Embryonic facial prominence (tissue), 1 donor: ENCODE results near the gene IL16.

Experiments used
- DNase-seq: peaks from one replicate; pipeline ENCODE4 v3.0.0-alpha.2; 2016; ENCODE audit errors: extremely low spot score

The IL16 gene

DNA sequence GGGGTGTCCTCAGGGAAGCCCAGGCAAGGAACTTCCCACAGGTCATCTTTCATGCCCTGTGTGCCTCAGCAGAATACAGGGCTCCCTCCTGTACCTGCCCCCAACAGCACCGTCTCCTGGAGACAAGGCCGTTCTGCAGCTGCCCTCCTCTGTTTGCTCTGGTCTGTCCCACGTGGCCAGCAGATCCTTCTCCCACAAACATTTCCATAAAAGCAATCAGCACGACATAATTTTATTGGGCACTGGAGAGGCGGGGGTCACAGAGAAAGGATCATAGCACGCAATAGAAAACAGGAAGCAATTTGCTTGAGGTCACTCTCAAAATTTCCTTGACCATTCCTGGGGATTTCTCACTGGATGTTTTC is 97.8 kb downstream of the IL16 start:
- no peak for DNase-seq

GRCh38 chr15:81295486-81296121 is 98.9 kb downstream of the IL16 start:
- no peak for DNase-seq

DNA sequence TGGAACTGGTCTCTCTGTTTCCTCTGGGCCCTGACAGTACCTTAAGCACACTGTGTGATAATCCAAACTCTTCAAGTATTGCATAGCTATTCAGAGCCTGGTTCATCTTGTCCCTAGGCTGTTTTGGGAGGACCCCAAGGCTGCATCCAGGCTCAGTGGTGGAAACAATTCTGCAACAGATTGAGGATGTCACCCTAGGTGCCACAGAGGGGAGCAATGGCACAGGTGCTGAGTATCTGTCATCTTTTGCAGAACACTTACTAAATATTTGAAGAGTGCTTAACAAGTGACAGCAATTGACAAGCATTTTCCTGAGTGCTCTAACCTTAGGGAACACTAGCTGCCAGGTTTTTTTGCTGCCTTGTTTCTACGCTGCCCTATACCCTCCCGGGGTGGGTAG is 99.5 kb downstream of the IL16 start:
- DNase-seq: no peak

GRCh38 chr15:81296673-81297072 is 100.0 kb downstream of the IL16 start:
- DNase-seq: no peak

- DNase-seq: no peak
Observed at GRCh38 chr15:81297147-81297572, 100.5 kb downstream of the IL16 start.

DNA sequence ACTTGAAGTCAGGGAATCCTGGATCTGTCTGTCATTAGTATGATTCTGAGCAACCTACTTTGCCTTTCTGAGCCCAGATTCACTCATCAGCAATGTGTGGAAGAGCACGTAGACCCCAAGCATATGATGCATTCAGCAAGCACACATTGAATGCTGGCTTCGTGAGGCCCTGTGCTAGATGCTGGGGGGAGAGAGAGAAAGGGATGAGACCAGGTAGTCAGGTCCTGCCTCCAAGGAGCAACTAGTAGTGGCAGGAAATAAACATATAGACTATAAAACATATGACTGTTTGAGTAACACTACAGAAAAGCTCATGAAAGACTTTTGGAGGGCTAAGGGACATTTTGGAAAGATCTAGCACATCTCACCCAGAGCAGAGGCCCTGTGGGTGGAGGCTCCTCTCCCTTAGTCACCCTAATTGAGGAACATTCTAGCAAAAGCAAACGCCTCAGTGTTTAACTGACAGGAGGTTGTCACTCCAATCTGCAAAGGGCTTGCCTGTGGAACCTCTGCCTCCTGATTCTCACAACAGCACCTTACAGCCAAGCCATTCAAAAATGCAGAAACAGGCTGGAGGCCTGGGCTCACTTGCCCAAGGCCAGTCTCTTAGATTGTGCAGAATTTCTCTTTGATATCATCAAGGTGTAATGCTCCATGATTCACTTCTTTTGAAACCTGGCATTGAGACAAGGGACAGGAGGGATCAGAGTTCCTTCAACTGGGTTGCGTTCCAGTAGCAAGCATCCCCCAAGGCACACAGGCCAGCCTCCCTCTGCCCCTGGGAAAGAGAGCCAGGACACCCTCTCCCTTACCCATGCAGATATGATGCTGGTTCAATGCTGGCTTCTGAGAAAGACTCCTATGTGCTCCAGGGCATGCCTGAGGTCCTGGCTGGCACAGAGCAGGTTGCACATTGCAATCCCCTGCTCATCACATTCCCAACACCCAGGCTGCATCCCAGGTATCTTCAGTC is 101.2 kb downstream of the IL16 start:
- no peak for DNase-seq

GRCh38 chr15:81298611-81299010 is 101.9 kb downstream of the IL16 start:
- DNase-seq: no peak

- no peak for DNase-seq
Observed at GRCh38 chr15:81299156-81299555, 102.5 kb downstream of the IL16 start.

DNA sequence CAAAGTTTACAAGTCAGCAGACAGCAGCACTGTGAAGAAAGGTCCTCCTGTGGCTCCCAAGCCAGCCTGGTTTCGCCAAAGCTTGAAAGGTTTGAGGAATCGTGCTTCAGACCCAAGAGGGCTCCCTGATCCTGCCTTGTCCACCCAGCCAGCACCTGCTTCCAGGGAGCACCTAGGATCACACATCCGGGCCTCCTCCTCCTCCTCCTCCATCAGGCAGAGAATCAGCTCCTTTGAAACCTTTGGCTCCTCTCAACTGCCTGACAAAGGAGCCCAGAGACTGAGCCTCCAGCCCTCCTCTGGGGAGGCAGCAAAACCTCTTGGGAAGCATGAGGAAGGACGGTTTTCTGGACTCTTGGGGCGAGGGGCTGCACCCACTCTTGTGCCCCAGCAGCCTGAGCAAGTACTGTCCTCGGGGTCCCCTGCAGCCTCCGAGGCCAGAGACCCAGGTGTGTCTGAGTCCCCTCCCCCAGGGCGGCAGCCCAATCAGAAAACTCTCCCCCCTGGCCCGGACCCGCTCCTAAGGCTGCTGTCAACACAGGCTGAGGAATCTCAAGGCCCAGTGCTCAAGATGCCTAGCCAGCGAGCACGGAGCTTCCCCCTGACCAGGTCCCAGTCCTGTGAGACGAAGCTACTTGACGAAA is 103.1 kb downstream of the IL16 start:
- no peak for DNase-seq

GRCh38 chr15:81301385-81301784 is 104.7 kb downstream of the IL16 start:
- DNase-seq: no peak

- no peak for DNase-seq
Observed at GRCh38 chr15:81301815-81302399, 105.2 kb downstream of the IL16 start.

DNA sequence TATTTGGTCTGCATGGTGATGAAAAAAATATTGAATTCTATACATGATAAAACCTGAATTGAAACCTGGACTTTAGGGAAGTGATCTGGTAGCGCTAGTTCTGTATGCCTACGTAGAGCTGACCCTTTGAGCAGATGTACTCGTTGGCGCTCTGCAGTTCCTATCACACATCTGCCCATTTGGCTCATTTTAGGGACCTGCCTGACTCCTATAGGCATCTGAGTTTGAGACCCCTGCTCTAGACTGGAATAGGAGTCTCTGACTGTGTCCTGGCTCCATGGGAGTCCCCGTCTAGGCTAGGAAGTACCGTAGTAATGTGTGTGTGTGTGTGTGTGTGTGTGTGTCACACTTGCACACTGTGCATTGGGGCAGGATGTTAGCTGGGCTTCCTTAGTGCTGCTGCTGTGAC is 106.0 kb downstream of the IL16 start:
- DNase-seq: no peak

DNA sequence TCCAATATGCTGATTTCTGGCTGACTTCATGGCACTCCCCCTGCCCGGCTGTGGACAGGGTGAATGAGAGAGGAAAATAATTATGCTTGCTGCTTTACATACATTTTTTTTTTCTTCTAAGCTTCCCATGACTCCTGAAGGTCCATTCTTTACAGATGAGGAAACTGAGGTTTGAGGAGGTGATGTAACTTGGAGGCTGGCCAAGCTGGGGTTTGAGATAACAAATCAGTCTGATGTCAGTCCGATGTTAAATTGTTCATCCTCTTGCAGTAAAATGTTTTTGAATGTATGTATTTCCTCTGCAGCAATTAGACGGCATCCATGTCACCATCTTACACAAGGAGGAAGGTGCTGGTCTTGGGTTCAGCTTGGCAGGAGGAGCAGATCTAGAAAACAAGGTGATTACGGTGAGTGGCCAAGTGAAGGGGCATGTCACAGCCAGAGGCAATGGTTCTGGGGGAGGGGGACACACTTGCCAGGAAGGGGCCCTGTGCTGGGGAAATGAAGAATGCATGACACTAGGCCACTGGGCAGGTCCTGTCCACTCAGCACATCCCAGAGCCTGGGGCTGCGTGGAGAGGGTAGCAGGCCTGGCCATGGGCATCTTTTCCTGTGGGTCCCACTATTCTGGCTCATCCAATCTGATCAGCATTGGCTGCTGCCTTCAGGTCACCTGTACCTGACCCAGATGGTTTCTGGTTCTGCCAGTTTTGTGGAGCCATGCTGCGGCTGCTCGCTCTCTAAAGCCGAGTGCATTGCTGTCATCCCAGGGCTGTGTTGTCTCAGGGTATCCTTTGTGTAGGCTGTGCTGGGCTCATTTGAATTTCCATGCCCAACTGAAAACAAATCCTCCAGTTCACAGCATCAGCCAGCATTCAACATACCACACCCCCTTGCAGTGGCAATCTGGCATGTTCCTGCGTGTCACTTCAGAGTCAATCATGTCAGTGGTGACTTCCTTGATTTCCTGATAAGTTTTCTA is 106.9 kb downstream of the IL16 start:
- DNase-seq: no peak

GRCh38 chr15:81304226-81304625 is 107.5 kb downstream of the IL16 start:
- DNase-seq: no peak

DNA sequence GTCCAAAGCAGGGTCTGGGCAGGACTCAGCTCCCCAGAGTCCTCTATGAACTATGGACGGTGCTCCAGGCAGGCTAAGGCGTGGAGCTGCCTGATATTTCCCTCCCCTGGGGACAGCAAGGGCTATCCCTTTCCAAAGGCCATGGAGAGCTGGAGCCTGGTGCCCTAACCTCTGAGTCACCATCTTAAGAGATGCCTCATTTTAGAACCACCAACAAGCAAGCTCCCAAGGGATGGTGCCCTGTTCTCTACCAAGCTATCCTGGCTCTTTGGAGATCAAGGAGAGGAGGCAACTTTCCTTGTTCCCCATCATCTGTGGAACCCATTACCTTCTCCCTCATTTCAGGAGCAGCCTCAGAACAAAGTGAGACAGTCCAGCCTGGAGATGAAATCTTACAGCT is 111.6 kb downstream of the IL16 start:
- no peak for DNase-seq

DNA sequence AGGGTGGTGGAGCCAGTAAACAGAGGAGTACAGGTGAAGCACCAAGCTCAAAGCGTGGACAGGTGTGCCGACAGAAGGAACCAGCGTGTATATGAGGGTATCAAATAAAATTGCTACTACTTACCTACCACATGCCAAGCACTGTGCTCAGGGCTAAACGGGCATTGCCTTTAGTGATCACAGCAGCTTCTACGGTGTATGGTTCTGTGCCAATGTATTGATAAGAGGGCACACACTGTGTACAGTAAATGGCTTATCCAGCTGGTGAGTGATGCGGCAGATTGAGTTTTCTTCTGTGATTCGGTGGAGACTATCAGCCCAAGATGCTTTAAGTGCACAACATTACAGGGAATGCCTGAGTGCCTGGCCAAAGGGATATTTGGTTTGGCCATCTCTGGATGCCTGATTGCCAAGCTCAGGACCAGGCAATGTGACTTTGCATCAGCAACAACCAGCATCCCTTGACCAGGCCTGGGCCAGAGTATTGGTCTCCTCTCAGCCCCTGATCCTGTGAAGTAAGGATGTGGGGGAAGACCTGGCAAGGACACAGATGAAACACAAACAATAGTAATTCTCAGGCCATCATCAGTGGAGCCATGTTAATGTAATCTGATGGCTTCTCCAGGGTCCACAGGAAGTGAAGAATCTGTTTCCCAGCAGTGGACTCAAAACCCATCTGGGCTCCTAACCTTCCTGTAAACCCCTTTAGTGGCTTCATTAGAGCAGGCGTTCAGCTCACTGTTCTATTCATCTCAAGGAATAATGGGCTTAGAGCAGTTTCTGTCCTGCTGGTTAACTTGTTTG is 113.2 kb downstream of the IL16 start:
- DNase-seq: no peak

DNA sequence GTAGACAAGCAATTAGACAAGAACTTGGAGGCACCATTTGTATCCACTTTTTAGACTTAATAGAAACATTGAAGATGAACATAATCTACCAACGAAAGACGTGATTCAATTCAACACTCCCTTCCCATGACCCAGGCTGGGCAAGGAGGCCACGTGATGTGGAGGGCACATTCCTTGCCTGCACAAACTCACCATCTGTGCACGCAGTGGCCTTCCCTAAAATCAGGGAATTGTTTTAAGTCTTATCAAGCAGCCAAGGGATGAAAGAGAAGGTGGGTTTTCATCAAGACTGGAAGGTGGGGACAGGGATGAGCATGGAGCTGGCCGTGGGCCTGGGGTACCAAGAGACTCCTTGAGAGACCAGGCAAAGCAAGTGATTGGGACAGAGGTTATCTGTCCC is 113.8 kb downstream of the IL16 start:
- DNase-seq: no peak

DNA sequence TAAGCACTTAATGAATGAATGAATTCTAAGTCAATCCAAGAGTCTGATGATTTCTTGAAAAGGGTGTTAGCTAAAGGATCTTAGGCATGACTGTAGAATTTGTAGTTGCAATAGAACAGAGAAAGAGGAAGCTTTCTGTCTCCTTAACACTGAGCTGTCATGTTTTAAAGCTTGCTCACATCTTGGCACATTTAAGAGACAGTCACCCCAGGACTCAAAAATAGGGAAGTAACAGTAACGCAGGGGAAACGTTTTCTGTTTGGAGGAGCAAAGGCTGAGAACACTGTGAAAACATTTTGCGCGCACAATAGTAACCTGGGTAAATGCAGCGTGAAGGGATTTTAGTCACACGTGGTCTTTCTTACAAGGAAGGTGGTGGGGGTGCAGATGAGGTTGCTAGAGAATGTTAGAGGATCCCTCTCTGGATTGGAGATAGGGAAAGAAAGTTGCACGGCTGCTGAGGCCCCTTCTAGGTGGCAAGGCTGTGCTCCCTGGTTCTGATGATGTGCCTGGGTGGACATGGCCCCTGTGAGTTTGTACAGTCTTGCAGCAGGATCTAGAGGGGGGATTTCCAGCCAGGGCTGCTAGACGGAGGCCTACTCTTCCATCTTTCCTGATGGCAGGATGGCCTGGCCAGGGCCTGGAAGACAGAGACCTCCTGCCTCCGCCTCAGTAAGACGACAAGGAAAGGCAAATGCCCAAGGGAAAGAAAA is 115.2 kb downstream of the IL16 start:
- DNase-seq: no peak

GRCh38 chr15:81312790-81313543 is 116.3 kb downstream of the IL16 start:
- DNase-seq: no peak
